NOMO-1 treated with DMSO at 0.1 percent for 48 hours (cell line): Measurements from ENCODE around the gene BUD23.
"Not testable (repeated sequence)": the region's sequence is repeated elsewhere in the genome, so short reads cannot be mapped to it uniquely, and the experiment has no call there.

Experiments
- DNase-seq: peaks from one replicate; lab custom pipeline; 2025; ENCODE audit not compliant: unreplicated experiment; lab: John Stamatoyannopoulos, UW

Gene BUD23

GRCh38 chr7:73668103-73668885, 15.1 kb upstream of the BUD23 start:
- DNase-seq: no peak

- no peak for DNase-seq
Measured at GRCh38 chr7:73668886-73669230, 14.5 kb upstream of the BUD23 start.

- no peak for DNase-seq
Measured at GRCh38 chr7:73669288-73669701, 14.1 kb upstream of the BUD23 start.

- DNase-seq: no peak
Measured at GRCh38 chr7:73669858-73670385, 13.5 kb upstream of the BUD23 start.

- DNase-seq: no peak
Measured at GRCh38 chr7:73671322-73671661, 12.1 kb upstream of the BUD23 start.

GRCh38 chr7:73671857-73672445, 11.4 kb upstream of the BUD23 start:
- no peak for DNase-seq

- no peak for DNase-seq
Measured at GRCh38 chr7:73674468-73675124, 8.8 kb upstream of the BUD23 start.

GRCh38 chr7:73676062-73676461, 7.3 kb upstream of the BUD23 start:
- DNase-seq: not testable (repeated sequence)

GRCh38 chr7:73678862-73679261, 4.5 kb upstream of the BUD23 start:
- DNase-seq: no peak

GRCh38 chr7:73679709-73680108, 3.7 kb upstream of the BUD23 start:
- DNase-seq: no peak

- no peak for DNase-seq
Measured at GRCh38 chr7:73680501-73680900, 2.9 kb upstream of the BUD23 start.

- DNase-seq: no peak
Measured at GRCh38 chr7:73681031-73681430, 2.4 kb upstream of the BUD23 start.

GRCh38 chr7:73682745-73683055, 697 bp upstream of the BUD23 start:
- DNase-seq: no peak

- no peak for DNase-seq
Measured at GRCh38 chr7:73683788-73684693, 644 bp downstream of the BUD23 start.

- no peak for DNase-seq
Measured at GRCh38 chr7:73685311-73685710, 1.9 kb downstream of the BUD23 start.

- no peak for DNase-seq
Measured at GRCh38 chr7:73688288-73688687, 4.9 kb downstream of the BUD23 start.

- DNase-seq: no peak
Measured at GRCh38 chr7:73690646-73691045, 7.2 kb downstream of the BUD23 start.

GRCh38 chr7:73696372-73696771, 13.0 kb downstream of the BUD23 start:
- no peak for DNase-seq

GRCh38 chr7:73698410-73698809, 15.0 kb downstream of the BUD23 start:
- no peak for DNase-seq

GRCh38 chr7:73699370-73700068, 16.1 kb downstream of the BUD23 start:
- DNase-seq: no peak

- no peak for DNase-seq
Measured at GRCh38 chr7:73700069-73700423, 16.6 kb downstream of the BUD23 start.
